D721Med (cell line): ENCODE results near the gene MTCH1.

Source experiments
- DNase-seq: peaks from one replicate; pipeline ENCODE4 v3.0.0; 2011; ENCODE audit warnings: low spot score; ENCODE audit not compliant: insufficient read length
- FAIRE-seq: peaks from 2 replicates; lab custom pipeline; 2011; peaks lifted over from hg19 to GRCh38; lab: Jason Lieb, UNC
- TF ChIP-seq, protein P1 (sequence below): IDR thresholded peaks from 2 replicates; pipeline ENCODE4 v1.5.1; 2012; ENCODE audit warnings: mild to moderate bottlenecking, control low read depth; ENCODE audit not compliant: insufficient read depth; ENCODE audit errors: missing control alignments

The MTCH1 gene

DNA sequence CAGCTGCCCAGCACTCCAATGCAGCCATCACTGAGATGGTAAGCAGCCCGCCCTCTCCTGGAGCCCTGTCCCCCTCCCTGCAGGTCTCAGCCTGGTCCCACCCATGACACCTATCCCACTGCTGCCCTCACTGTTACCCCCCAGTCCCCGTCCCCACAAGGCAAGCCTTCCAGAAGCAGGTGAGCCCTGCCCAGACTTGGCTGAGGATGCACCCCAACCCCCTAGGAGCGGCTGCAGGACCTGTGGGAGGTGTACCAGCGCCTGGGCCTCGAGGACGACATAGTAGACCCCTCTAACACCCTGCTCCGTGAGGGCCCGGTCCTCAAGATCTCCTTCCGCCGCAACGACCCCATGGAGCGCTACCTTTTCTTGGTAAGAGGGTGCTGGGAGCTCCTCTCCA, 28.7 kb upstream of the MTCH1 start:
- DNase-seq: no peak
- TF ChIP-seq, protein P1, sequence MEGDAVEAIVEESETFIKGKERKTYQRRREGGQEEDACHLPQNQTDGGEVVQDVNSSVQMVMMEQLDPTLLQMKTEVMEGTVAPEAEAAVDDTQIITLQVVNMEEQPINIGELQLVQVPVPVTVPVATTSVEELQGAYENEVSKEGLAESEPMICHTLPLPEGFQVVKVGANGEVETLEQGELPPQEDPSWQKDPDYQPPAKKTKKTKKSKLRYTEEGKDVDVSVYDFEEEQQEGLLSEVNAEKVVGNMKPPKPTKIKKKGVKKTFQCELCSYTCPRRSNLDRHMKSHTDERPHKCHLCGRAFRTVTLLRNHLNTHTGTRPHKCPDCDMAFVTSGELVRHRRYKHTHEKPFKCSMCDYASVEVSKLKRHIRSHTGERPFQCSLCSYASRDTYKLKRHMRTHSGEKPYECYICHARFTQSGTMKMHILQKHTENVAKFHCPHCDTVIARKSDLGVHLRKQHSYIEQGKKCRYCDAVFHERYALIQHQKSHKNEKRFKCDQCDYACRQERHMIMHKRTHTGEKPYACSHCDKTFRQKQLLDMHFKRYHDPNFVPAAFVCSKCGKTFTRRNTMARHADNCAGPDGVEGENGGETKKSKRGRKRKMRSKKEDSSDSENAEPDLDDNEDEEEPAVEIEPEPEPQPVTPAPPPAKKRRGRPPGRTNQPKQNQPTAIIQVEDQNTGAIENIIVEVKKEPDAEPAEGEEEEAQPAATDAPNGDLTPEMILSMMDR: no peak
- FAIRE-seq: no peak

DNA sequence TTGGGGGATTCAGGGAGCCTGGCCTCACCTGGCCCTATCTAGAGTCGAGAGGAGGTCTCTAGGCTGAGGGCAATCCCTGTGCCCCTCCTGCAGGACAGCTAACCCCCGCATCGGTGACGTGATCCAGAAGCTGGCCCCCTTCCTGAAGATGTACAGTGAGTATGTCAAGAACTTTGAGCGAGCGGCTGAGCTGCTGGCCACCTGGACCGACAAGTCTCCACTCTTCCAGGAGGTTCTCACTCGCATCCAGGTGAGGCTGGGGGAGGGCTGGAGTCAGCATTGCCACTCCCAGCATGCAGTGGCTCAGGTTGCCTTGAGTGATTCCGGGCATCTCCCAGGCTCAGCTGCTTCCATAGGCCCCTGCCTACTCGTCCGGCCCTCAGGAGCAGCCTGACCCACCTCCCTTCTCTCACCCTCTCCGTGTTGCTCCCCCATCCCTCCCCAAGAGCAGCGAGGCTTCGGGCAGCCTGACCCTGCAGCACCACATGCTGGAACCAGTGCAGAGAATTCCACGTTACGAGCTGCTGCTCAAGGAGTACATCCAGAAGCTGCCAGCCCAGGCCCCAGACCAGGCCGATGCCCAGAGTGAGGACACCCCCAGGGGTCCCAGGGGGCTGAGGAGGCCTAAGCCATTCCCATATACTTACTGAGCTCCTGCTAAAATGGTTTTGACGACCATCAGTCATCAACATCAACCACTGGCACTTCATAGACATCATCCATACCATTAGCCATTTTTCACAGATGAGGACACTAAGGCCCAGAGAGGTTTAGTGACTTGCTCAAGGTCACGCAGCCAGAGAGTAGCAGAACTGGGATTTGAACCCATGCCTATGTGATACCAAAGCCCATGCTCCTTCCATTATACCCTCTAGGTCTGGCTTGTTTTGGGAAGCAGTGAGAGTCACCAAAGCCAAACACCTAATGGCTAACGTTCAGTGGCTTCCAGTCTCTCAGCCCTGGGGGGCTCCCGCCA, 27.8 kb upstream of the MTCH1 start:
- FAIRE-seq: no peak
- DNase-seq: no peak
- TF ChIP-seq, protein P1: no peak

DNA sequence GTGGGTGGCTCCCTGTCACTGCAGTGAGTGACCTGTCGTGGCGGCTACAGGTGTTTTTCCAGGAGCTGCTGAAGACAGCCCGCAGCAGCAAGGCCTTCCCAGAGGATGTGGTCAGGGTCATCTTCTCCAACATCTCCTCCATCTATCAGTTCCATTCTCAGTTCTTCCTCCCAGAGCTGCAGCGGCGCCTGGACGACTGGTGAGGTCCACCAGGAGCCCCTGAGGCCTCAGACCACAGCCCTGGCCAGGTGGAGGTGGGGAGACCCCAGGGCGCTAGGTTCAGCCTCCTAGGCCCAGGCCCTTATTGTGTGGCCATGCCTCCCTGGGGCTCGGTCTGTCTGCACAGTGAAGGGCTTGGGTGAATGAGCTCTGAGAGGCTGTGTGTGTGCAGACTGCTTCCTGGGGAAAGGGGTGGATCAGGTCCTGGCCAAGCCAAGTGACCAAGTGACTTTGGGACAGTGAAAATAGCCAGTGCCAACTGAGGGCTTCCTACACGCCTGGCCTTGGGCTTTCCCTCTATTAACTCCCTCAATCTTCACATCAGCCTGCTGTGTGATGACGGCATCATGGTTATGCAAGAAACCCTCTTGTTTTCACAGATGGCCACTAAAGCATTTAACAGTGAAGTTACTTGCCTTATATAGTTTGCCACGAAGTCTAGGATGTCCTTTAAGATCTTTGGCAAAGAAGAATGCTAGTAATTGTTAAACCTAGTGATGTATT, 25.8 kb upstream of the MTCH1 start:
- no peak for FAIRE-seq
- no peak for DNase-seq
- TF ChIP-seq, protein P1: no peak

DNA sequence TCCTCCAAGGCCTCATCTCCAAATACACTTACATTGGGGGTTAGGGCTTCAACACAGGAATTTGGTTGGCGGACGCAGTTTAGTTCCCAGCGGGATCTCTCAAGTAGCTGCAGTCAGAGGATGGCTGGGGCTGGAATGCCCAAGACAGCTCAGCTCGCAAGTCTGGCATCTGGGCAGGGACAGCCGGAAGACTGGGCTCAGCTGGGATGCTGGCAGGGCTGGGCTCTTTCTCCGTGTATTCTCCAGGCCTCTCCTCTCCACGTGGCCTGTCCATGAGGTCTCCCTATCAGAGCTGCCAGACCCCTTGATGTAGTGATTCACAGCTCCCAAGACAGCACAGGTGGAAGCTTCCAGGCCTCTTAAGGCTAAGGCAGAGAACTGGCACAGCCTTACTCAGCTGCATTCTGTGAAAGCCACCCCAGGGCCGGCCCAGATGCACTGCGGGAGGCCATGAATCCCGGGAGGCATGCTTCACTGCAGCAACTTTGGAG, 24.5 kb upstream of the MTCH1 start:
- FAIRE-seq: no peak
- TF ChIP-seq, protein P1: no peak
- no peak for DNase-seq

DNA sequence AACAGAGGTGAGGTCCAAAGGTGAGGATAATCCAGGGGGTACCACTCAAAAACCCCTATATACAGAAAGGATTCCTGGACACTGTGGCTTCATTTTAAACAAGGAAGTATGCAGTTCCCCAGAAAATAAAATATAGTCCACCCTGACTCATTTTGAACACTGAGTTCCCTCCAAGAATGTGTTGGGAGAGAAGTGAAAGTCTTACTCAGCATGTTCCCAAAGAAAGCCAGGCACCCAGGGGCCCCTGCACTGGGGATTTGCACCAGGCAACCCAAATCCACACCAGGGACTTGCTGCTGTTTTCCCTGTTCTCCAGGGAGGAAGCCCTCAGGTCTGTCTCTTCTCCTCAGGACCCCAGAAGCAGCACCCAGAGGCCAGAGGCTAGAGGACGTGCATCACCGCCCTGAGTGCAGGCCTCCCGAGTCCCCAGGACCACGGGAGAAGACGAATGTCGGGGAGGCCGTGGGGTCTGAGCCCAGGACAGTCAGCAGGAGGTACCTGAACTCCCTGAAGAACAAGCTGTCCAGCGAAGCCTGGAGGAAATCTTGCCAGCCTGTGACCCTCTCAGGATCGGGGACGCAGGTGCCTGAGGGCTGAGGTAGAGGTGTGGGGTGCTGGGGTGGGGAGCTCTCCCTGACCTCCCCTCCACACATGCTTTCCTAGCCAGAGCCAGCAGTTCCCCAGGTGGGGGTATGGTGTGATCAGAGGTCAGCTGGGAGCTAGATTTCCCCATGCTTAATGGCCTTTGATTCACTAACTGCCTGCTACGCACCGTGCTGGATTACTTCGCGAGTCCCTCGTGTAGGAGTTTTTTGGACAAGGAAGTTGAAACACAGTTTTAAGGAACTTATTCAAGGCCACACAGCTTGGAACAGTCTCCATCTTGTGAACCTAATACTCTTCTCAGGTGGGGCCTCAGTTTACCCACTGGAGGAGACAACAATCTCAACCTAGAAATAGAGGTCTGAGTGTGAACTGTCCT, 22.8 kb upstream of the MTCH1 start:
- DNase-seq (no peak), FAIRE-seq (no peak)
- TF ChIP-seq, protein P1: no peak

DNA sequence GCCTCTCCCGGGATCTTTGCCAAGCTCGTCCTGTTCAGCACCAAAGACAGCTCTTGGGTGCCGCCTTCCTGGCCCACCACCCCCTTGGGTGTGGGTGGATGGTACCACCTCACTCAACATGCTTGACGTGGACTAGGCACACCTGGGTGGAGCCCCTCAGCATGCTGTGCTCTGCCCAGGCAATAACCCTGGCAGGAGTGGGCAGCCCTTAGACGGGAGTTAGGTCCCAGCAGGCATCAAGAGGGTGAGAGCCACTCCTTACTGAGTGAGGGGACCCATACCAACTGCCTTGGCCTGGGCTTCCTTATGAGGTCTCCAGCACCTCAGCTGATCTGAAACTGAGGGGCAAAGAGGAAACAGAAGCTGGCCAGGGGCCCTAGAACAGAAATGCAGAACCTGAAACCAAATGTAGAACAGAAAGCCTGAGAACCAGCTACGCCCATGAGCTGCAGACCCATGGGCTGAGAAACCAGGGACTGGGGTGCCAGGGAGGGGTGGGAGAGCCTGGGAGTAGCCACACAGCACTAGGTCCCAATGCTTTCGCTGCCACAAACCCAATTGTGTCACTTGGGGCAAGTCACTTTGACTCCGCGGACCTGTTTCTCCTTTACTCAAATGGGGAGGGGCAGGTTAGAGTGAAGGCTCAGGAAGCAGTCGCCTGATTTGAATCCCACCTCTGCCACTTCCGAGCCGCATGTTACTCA, 21.5 kb upstream of the MTCH1 start:
- TF ChIP-seq, protein P1: no peak
- no peak for DNase-seq
- FAIRE-seq: no peak
